Neutrophil (primary cell): ENCODE data around the gene FBXW7.

Experiments used
- H3K27ac ChIP-seq: fragments of 200-600 bp; sonication (generic); 2 replicates; pipeline ENCODE4 v1.5.1; 2016; ENCODE audit warnings: mild to moderate bottlenecking, moderate library complexity
- H3K27me3 ChIP-seq: fragments of 200-600 bp; sonication (generic); 2 replicates; pipeline ENCODE4 v1.6.0; 2016; ENCODE audit warnings: mild to moderate bottlenecking
- H3K36me3 ChIP-seq: fragments of 200-600 bp; sonication (generic); 2 replicates; pipeline ENCODE4 v1.5.1; 2017
- H3K4me1 ChIP-seq, 2 experiments: fragments of 200-600 bp in 1 of 2; sonication (generic) in 1 of 2; 1 replicate in 1 of 2; 2 replicates in 1 of 2; pipeline versions ENCODE4 v1.5.1 to v1.6.1; 2013 to 2016; ENCODE audit warnings: low read depth in 1 of 2, low read length in 1 of 2, mild to moderate bottlenecking in 1 of 2, moderate library complexity in 1 of 2; ENCODE audit not compliant: control insufficient read depth in 1 of 2, insufficient read depth in 1 of 2
- H3K4me3 ChIP-seq, 2 experiments: fragments of 200-600 bp in 1 of 2; sonication (generic) in 1 of 2; 1 replicate in 1 of 2; 2 replicates in 1 of 2; pipeline ENCODE4 v1.5.1; 2013 to 2016; ENCODE audit warnings: low read depth in 1 of 2, low read length in 1 of 2, mild to moderate bottlenecking in 1 of 2, moderate library complexity in 1 of 2
- H3K9me3 ChIP-seq: fragments of 200-600 bp; sonication (generic); 2 replicates; pipeline ENCODE4 v1.5.1; 2016
- CTCF ChIP-seq: fragments of 200-600 bp; sonication (generic); IDR thresholded peaks from 2 replicates; pipeline ENCODE4 v1.5.1; 2016; ENCODE audit warnings: antibody characterized with exemption

The FBXW7 gene

GRCh38 chr4:152340818-152341217 lies 195.1 kb downstream of the FBXW7 start:
- Histone ChIP-seq H3K4me3 (no peak overlapping the region), H3K36me3 (peaks cover 11% of the 10 kb centered on the region), H3K4me1 (no peaks in the 10 kb centered on the region), H3K27ac (no peak overlapping the region), H3K27me3 (no peaks in the 10 kb centered on the region), H3K9me3 (no peaks in the 10 kb centered on the region)
- no peak for TF ChIP-seq CTCF

- H3K36me3 ChIP-seq, result peaks cover 11% of the 10 kb centered on the region
- TF ChIP-seq CTCF, result no peak
- peaks cover 2 to 5% of the 10 kb centered on the region in 2 experiments for H3K4me1 ChIP-seq
- no peak overlapping the region for H3K27ac ChIP-seq
- no peak overlapping the region for H3K4me3 ChIP-seq
- H3K9me3 ChIP-seq, result no peaks in the 10 kb centered on the region
- no peaks in the 10 kb centered on the region for H3K27me3 ChIP-seq
These were observed 196.3 kb downstream of the FBXW7 start for GRCh38 chr4:152339576-152339975.

GRCh38 chr4:152334931-152335330 lies 201.0 kb downstream of the FBXW7 start:
- peaks cover 2 to 5% of the 10 kb centered on the region in 2 experiments for H3K4me1 ChIP-seq
- H3K36me3 ChIP-seq, result peaks cover 37% of the 10 kb centered on the region
- no peaks in the 10 kb centered on the region for H3K27me3 ChIP-seq
- peak overlapping the region; percentile 14 for H3K27ac ChIP-seq
- H3K9me3 ChIP-seq, result no peaks in the 10 kb centered on the region
- TF ChIP-seq CTCF, result no peak
- no peak overlapping the region for H3K4me3 ChIP-seq

GRCh38 chr4:152331042-152331441 lies 204.8 kb downstream of the FBXW7 start:
- Histone ChIP-seq H3K36me3 (peaks cover 53% of the 10 kb centered on the region), H3K9me3 (no peaks in the 10 kb centered on the region), H3K27me3 (no peaks in the 10 kb centered on the region), H3K4me3 (no peak overlapping the region), H3K4me1 (peaks cover 2 to 5% of the 10 kb centered on the region in 2 experiments), H3K27ac (no peak overlapping the region)
- no peak for TF ChIP-seq CTCF

GRCh38 chr4:152328582-152328981 lies 207.3 kb downstream of the FBXW7 start:
- H3K27me3 ChIP-seq, result no peaks in the 10 kb centered on the region
- H3K4me1 ChIP-seq, result no peaks in the 10 kb centered on the region
- no peak for TF ChIP-seq CTCF
- no peak overlapping the region for H3K4me3 ChIP-seq
- H3K27ac ChIP-seq, result no peak overlapping the region
- H3K9me3 ChIP-seq, result no peaks in the 10 kb centered on the region
- peaks cover 69% of the 10 kb centered on the region for H3K36me3 ChIP-seq
